Fibroblast of lung (primary cell): Measurements from ENCODE around the gene ATP8A1. TPM values are rescaled to one million over a fixed set of nuclear protein-coding genes. Genes with fewer than 3 reads are reported as not detected.

ENCODE experiments used
- DNase-seq, 2 donors: peaks; one replicate each; pipeline versions ENCODE4 v3.0.0 to v3.0.0-alpha.2; 2010; ENCODE audit warnings: low read depth in 2 of 2
- H2AFZ ChIP-seq: 2 replicates; pipeline ENCODE4 v1.5.1; 2012; ENCODE audit warnings: low read length, control low read depth, inconsistent platforms
- H3K27ac ChIP-seq: 2 replicates; pipeline ENCODE4 v1.5.1; 2011; ENCODE audit warnings: low read length, control low read depth; ENCODE audit not compliant: insufficient read depth
- H3K27me3 ChIP-seq: 2 replicates; pipeline ENCODE4 v1.5.1; 2011; ENCODE audit warnings: mild to moderate bottlenecking, low read length; ENCODE audit not compliant: control insufficient read depth, insufficient read depth
- H3K36me3 ChIP-seq: 2 replicates; pipeline ENCODE4 v1.5.1; 2011; ENCODE audit warnings: low read length; ENCODE audit not compliant: control insufficient read depth, insufficient read depth
- H3K4me1 ChIP-seq: 2 replicates; pipeline ENCODE4 v1.5.1; 2011; ENCODE audit warnings: low read length; ENCODE audit not compliant: control insufficient read depth, insufficient read depth; ENCODE audit errors: extremely low read depth
- H3K4me2 ChIP-seq: 2 replicates; pipeline ENCODE4 v1.5.1; 2011; ENCODE audit warnings: low read length, control low read depth; ENCODE audit not compliant: insufficient read depth; ENCODE audit errors: extremely low read depth
- H3K4me3 ChIP-seq, 4 experiments: fragments of 200-600 bp in 1 of 4; sonication (generic) in 1 of 4; replicated peaks in 1 of 4; 2 replicates each; pipeline ENCODE4 v1.5.1; 2011 to 2016; ENCODE audit warnings: low read length in 4 of 4, low read depth in 3 of 4, mild to moderate bottlenecking in 3 of 4, control low read depth in 2 of 4, inconsistent platforms in 1 of 4, mixed read lengths in 1 of 4; ENCODE audit not compliant: insufficient read depth in 1 of 4; ENCODE audit errors: control extremely low read depth in 1 of 4
- H3K79me2 ChIP-seq: 2 replicates; pipeline ENCODE4 v1.5.1; 2012; ENCODE audit warnings: mild to moderate bottlenecking, low read length, inconsistent platforms; ENCODE audit not compliant: control insufficient read depth, insufficient read depth
- H3K9ac ChIP-seq: 2 replicates; pipeline ENCODE4 v1.5.1; 2011; ENCODE audit warnings: mild to moderate bottlenecking, low read length, control low read depth; ENCODE audit not compliant: insufficient read depth
- H3K9me3 ChIP-seq: 2 replicates; pipeline ENCODE4 v1.5.1; 2012; ENCODE audit warnings: low read depth, low read length; ENCODE audit not compliant: control insufficient read depth, insufficient read depth
- H4K20me1 ChIP-seq: 2 replicates; pipeline ENCODE4 v1.5.1; 2011; ENCODE audit warnings: low read length; ENCODE audit not compliant: control insufficient read depth, insufficient read depth; ENCODE audit errors: extremely low read depth
- EZH2 ChIP-seq: IDR thresholded peaks from 2 replicates; pipeline ENCODE4 v1.5.1; 2012; ENCODE audit warnings: low read length, control low read depth, mild to moderate bottlenecking; ENCODE audit errors: missing control alignments
- polyA plus RNA-seq, 2 donors: library from polyadenylated mRNA; depleted of rRNA in 1 of 2; stranded (reverse) in 1 of 2; unstranded in 1 of 2; fragments of >200 nt; gene quantifications; 2 replicates each; pipeline ENCODE4 v1.2.1, GENCODE V29; 2011 to 2012; ENCODE audit warnings: missing spikeins in 1 of 2
- total RNA-seq: library from RNA; depleted of rRNA; stranded (reverse); fragments of >200 nt; gene quantifications from 2 replicates; pipeline ENCODE4 v1.2.1, GENCODE V29; 2014
- TF ChIP-seq, protein P1 (sequence below), 2 donors: IDR thresholded peaks in 1 of 2; conservative IDR thresholded peaks in 1 of 2; 1 replicate in 1 of 2; 2 replicates in 1 of 2; pipeline ENCODE4 v1.5.1; 2011 to 2012; ENCODE audit warnings: low read length in 2 of 2, control low read depth in 1 of 2, inconsistent platforms in 1 of 2, low read depth in 1 of 2, mild to moderate bottlenecking in 1 of 2

The ATP8A1 gene
- total and polyA plus RNA-seq, 2 donors (not counting 1 experiment from before 2014, with no cell fraction given), result 0.36 to 4.8 TPM

DNA sequence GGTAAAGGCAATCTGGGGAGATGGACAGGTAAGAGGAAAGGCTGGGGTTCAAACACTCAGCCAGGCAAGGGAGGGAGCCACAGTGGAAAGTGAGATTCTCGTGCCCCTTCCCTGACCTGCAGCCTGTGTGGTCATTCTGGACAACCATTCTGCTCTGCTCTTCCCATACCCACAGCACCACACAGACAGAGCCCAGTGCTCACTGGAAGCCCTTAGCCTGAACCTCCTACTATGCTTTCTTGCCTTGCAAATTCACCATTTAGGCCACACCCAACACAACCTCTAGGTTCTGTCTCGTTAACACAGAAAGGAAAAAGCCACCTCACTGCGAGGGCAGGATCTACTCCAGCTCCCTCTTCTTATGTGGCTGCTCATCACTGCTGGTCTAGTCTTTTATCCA, 166.9 kb downstream of the ATP8A1 start:
- Histone ChIP-seq H3K27me3 (peaks cover 2% of the 10 kb centered on the region), H3K9me3 (no peaks in the 10 kb centered on the region), H3K4me2 (no peak overlapping the region), H2AFZ (no peak overlapping the region), H4K20me1 (no peaks in the 10 kb centered on the region), H3K4me3 (no peak overlapping the region), H3K36me3 (no peaks in the 10 kb centered on the region), H3K4me1 (no peaks in the 10 kb centered on the region), H3K27ac (no peak overlapping the region), H3K9ac (no peak overlapping the region), H3K79me2 (no peaks in the 10 kb centered on the region)
- TF ChIP-seq, protein P1, sequence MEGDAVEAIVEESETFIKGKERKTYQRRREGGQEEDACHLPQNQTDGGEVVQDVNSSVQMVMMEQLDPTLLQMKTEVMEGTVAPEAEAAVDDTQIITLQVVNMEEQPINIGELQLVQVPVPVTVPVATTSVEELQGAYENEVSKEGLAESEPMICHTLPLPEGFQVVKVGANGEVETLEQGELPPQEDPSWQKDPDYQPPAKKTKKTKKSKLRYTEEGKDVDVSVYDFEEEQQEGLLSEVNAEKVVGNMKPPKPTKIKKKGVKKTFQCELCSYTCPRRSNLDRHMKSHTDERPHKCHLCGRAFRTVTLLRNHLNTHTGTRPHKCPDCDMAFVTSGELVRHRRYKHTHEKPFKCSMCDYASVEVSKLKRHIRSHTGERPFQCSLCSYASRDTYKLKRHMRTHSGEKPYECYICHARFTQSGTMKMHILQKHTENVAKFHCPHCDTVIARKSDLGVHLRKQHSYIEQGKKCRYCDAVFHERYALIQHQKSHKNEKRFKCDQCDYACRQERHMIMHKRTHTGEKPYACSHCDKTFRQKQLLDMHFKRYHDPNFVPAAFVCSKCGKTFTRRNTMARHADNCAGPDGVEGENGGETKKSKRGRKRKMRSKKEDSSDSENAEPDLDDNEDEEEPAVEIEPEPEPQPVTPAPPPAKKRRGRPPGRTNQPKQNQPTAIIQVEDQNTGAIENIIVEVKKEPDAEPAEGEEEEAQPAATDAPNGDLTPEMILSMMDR (conservative IDR thresholded peaks at IDR 0.05 in 1 of 2, IDR thresholded peaks at IDR 0.05 in 1 of 2; ENCODE audit: low read depth in 1 of 2, low read length in 2 of 2), result no peak
- TF ChIP-seq EZH2, result no peak
- no peak for DNase-seq

DNA sequence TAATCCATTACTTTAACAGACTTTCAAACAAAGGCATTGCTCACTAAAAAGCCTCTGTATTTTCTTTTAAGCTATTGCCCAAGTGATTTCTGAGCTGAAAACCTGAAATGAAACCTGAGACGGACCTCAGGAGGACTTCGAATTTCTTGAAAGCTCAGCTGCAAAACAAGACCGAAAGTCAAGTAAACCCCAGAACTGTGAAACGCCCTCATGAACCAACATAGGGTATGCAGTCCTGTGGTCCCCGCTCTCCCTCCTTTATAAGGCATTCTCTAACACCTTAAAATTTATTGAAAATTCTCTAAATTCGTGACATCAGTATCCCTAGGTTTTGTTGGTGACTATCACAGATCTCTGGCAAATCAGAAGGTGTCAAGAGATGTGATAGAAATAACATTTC, 167.8 kb downstream of the ATP8A1 start:
- Histone ChIP-seq H3K4me3 (no peak overlapping the region), H2AFZ (no peak overlapping the region), H3K9ac (no peak overlapping the region), H3K79me2 (no peaks in the 10 kb centered on the region), H3K36me3 (no peaks in the 10 kb centered on the region), H3K4me2 (no peak overlapping the region), H3K27me3 (peaks cover 2% of the 10 kb centered on the region), H4K20me1 (no peaks in the 10 kb centered on the region), H3K4me1 (no peaks in the 10 kb centered on the region), H3K9me3 (no peaks in the 10 kb centered on the region), H3K27ac (no peak overlapping the region)
- no peak for TF ChIP-seq EZH2
- TF ChIP-seq, protein P1 (conservative IDR thresholded peaks at IDR 0.05 in 1 of 2, IDR thresholded peaks at IDR 0.05 in 1 of 2; ENCODE audit: low read depth in 1 of 2, low read length in 2 of 2), result no peak
- DNase-seq, result no peak

DNA sequence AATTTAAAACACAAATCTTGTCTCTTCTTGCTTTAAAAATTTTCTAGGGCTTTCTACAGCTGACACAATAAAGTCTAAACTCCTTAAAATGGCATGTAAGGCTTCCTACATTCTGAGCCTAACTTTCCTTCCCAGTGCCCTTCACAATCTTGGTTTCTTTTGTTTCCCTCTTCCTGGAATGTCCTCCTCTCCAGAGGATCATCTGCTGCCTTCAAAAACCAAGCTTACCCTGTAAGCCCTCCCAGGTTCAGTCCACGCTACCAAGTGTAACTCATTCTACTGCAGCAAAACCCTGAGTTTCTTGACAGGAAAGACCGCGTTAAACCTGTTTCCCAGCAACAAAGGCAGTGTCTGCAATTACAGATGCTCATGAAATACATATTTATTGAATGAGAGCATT, 168.4 kb downstream of the ATP8A1 start:
- Histone ChIP-seq H3K27me3 (peaks cover 2% of the 10 kb centered on the region), H3K4me2 (no peak overlapping the region), H3K4me3 (no peak overlapping the region), H3K9ac (no peak overlapping the region), H3K9me3 (no peaks in the 10 kb centered on the region), H4K20me1 (no peaks in the 10 kb centered on the region), H3K79me2 (no peaks in the 10 kb centered on the region), H2AFZ (no peak overlapping the region), H3K4me1 (no peaks in the 10 kb centered on the region), H3K36me3 (no peaks in the 10 kb centered on the region), H3K27ac (no peak overlapping the region)
- TF ChIP-seq, protein P1 (conservative IDR thresholded peaks at IDR 0.05 in 1 of 2, IDR thresholded peaks at IDR 0.05 in 1 of 2; ENCODE audit: low read depth in 1 of 2, low read length in 2 of 2), result no peak
- TF ChIP-seq EZH2, result no peak
- DNase-seq, result no peak
